HG03095 (cell line): ENCODE measurements around the gene MORC4.

Source experiments
- ATAC-seq: cut with Tn5 transposase; IDR thresholded peaks from one replicate; pipeline ENCODE4 v1.9.1; 2021; ENCODE audit warnings: moderate library complexity; ENCODE audit not compliant: unreplicated experiment

The MORC4 gene

GRCh38 chrX:106917830-106918500, 82.0 kb downstream of the MORC4 start:
- ATAC-seq: no peak

GRCh38 chrX:106912864-106913263, 87.1 kb downstream of the MORC4 start:
- ATAC-seq: no peak

GRCh38 chrX:106906361-106906760, 93.7 kb downstream of the MORC4 start:
- ATAC-seq: no peak

- ATAC-seq: no peak
Observed at GRCh38 chrX:106905064-106905708, 94.8 kb downstream of the MORC4 start.

- ATAC-seq: no peak
Observed at GRCh38 chrX:106903856-106904528, 96.0 kb downstream of the MORC4 start.

GRCh38 chrX:106903291-106903824, 96.7 kb downstream of the MORC4 start, which contains the start of gene RIPPLY1:
RIPPLY1 (minus strand) TSS chrX:106903341; CDS start chrX:106903287, 54 bp downstream.
- ATAC-seq: no peak

GRCh38 chrX:106902684-106903083, 97.3 kb downstream of the MORC4 start:
- no peak for ATAC-seq

GRCh38 chrX:106901781-106902219, 98.2 kb downstream of the MORC4 start:
- no peak for ATAC-seq

GRCh38 chrX:106901341-106901740, 98.7 kb downstream of the MORC4 start:
- no peak for ATAC-seq

GRCh38 chrX:106899841-106900240, 100.2 kb downstream of the MORC4 start:
- no peak for ATAC-seq

- no peak for ATAC-seq
Observed at GRCh38 chrX:106899276-106899675, 100.7 kb downstream of the MORC4 start.

GRCh38 chrX:106898462-106898861, 101.5 kb downstream of the MORC4 start:
- peak; percentile 64 for ATAC-seq

GRCh38 chrX:106897259-106897658, 102.8 kb downstream of the MORC4 start:
- ATAC-seq: no peak

- no peak for ATAC-seq
Observed at GRCh38 chrX:106894978-106895452, 105.0 kb downstream of the MORC4 start.

- ATAC-seq: peak; percentile 79
Observed at GRCh38 chrX:106894392-106894909, 105.6 kb downstream of the MORC4 start.

GRCh38 chrX:106891762-106892460, 108.1 kb downstream of the MORC4 start:
- no peak for ATAC-seq
